ENCODE data around the gene NINJ1. TPM values are rescaled to one million over a fixed set of nuclear protein-coding genes. Genes with fewer than 3 reads are reported as not detected.

The NINJ1 gene
- total RNA-seq, 4 donors from 2014 or later, result 58.8 to 81.6 (median 75.2) TPM

- Histone ChIP-seq H3K27me3 (no peaks in the 10 kb centered on the region), H3K27ac (no peak overlapping the region), H3K4me3 (no peak overlapping the region), H3K4me1 (peaks cover 0 to 11% (median 0%) of the 10 kb centered on the region in 3 donors), H3K36me3 (no peaks in the 10 kb centered on the region), H3K9me3 (no peaks in the 10 kb centered on the region)
- TF ChIP-seq EP300 (IDR thresholded peaks at IDR 0.05) (no peak), POLR2A (IDR thresholded peaks at IDR 0.05) (no peak), POLR2AphosphoS5 (IDR thresholded peaks at IDR 0.05) (no peak)
- TF ChIP-seq, protein P1, sequence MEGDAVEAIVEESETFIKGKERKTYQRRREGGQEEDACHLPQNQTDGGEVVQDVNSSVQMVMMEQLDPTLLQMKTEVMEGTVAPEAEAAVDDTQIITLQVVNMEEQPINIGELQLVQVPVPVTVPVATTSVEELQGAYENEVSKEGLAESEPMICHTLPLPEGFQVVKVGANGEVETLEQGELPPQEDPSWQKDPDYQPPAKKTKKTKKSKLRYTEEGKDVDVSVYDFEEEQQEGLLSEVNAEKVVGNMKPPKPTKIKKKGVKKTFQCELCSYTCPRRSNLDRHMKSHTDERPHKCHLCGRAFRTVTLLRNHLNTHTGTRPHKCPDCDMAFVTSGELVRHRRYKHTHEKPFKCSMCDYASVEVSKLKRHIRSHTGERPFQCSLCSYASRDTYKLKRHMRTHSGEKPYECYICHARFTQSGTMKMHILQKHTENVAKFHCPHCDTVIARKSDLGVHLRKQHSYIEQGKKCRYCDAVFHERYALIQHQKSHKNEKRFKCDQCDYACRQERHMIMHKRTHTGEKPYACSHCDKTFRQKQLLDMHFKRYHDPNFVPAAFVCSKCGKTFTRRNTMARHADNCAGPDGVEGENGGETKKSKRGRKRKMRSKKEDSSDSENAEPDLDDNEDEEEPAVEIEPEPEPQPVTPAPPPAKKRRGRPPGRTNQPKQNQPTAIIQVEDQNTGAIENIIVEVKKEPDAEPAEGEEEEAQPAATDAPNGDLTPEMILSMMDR (IDR thresholded peaks at IDR 0.05), result no peak
- ATAC-seq, result no peak
- WGBS, 2 donors (ENCODE audit: low coverage in 1 of 2), result no CpG with 5 or more reads among the region's 1 CpG
These were observed 35.4 kb upstream of the NINJ1 start for GRCh38 chr9:93169444-93169843.

DNA sequence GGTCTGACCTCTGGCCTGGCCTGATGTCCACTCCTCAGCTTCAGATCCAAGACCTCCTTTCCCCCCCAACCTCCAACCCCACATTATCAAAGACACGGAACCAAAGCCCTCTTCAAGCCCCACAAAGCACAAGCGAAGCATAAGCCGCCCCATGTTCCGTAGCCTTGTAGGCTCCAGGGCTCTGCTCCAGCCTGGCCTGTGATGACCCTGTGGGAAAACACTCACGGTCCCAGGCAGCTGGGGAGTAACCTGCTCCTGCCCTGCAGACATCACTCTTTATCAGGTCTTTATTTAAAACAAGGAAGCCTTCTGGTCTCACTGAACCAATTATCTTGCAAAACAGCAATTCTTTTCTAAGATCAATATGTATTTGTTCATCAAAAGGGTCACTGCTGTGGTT lies 34.5 kb upstream of the NINJ1 start:
- TF ChIP-seq POLR2A (IDR thresholded peaks at IDR 0.05) (no peak), POLR2AphosphoS5 (IDR thresholded peaks at IDR 0.05) (no peak), EP300 (IDR thresholded peaks at IDR 0.05) (no peak)
- TF ChIP-seq, protein P1 (IDR thresholded peaks at IDR 0.05), result no peak
- ATAC-seq, result no peak
- Histone ChIP-seq H3K9me3 (no peaks in the 10 kb centered on the region), H3K27me3 (no peaks in the 10 kb centered on the region), H3K4me1 (peaks cover 0 to 11% (median 0%) of the 10 kb centered on the region in 3 donors), H3K4me3 (no peak overlapping the region), H3K27ac (no peak overlapping the region), H3K36me3 (no peaks in the 10 kb centered on the region)
- 33% methylated on average over 1 of the region's 5 CpGs; no CpG with 5 or more reads in 1 of the 2 donors for WGBS, 2 donors (ENCODE audit: low coverage in 1 of 2)

DNA sequence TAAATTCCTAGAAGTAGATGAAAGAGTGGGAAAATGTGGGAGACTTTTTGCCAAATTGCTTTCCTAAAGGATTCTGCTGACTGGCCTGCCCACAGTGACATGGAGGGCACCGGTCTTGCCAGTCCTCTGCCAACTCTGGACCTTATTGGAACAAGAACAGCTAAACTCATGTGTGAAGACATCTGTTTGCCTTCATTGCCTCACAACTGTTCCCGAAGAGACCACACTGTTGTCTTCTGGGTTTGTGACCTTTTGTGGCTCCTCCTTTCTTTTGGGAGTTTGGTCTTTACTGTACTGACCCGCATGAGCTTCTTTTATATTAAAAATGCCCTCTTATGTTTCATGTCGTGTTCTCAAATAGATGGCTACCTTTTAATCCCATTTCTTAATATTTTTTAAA lies 33.8 kb upstream of the NINJ1 start:
- Histone ChIP-seq H3K27me3 (no peaks in the 10 kb centered on the region), H3K4me1 (peaks cover 0 to 11% (median 0%) of the 10 kb centered on the region in 3 donors), H3K4me3 (no peak overlapping the region), H3K9me3 (no peaks in the 10 kb centered on the region), H3K36me3 (no peaks in the 10 kb centered on the region), H3K27ac (no peak overlapping the region)
- no peak for TF ChIP-seq POLR2A (IDR thresholded peaks at IDR 0.05)
- no peak for TF ChIP-seq EP300 (IDR thresholded peaks at IDR 0.05)
- TF ChIP-seq POLR2AphosphoS5 (IDR thresholded peaks at IDR 0.05), result peak; percentile 25
- TF ChIP-seq, protein P1 (IDR thresholded peaks at IDR 0.05), result no peak
- WGBS, 2 donors (ENCODE audit: low coverage in 1 of 2), result 69 to 100% methylated on average over 1 to 4 of the region's 4 CpGs
- no peak for ATAC-seq

GRCh38 chr9:93167185-93167584 lies 33.1 kb upstream of the NINJ1 start:
- no peak for ATAC-seq
- TF ChIP-seq, protein P1 (IDR thresholded peaks at IDR 0.05), result no peak
- TF ChIP-seq EP300 (IDR thresholded peaks at IDR 0.05) (no peak), POLR2AphosphoS5 (IDR thresholded peaks at IDR 0.05) (no peak), POLR2A (IDR thresholded peaks at IDR 0.05) (no peak)
- 92 to 96% methylated on average over 2 to 6 of the region's 6 CpGs for WGBS, 2 donors (ENCODE audit: low coverage in 1 of 2)

GRCh38 chr9:93166699-93167098 lies 32.6 kb upstream of the NINJ1 start:
- ATAC-seq, result no peak
- Histone ChIP-seq H3K27me3 (no peaks in the 10 kb centered on the region), H3K27ac (no peak overlapping the region), H3K9me3 (no peaks in the 10 kb centered on the region), H3K4me3 (no peak overlapping the region), H3K36me3 (no peaks in the 10 kb centered on the region), H3K4me1 (peaks cover 0 to 21% (median 3%) of the 10 kb centered on the region in 3 donors)
- WGBS, 2 donors (ENCODE audit: low coverage in 1 of 2), result 71% methylated on average over 6 of the region's 7 CpGs; no CpG with 5 or more reads in 1 of the 2 donors
- TF ChIP-seq, protein P1 (IDR thresholded peaks at IDR 0.05), result no peak
- no peak for TF ChIP-seq POLR2A (IDR thresholded peaks at IDR 0.05)
- TF ChIP-seq EP300 (IDR thresholded peaks at IDR 0.05), result no peak
- no peak for TF ChIP-seq POLR2AphosphoS5 (IDR thresholded peaks at IDR 0.05)

More at GRCh38 chr9:93167185-93167584, 33.1 kb upstream of the NINJ1 start:
- Histone ChIP-seq H3K4me1 (peaks cover 0 to 16% (median 0%) of the 10 kb centered on the region in 3 donors), H3K27me3 (no peaks in the 10 kb centered on the region), H3K36me3 (no peaks in the 10 kb centered on the region), H3K27ac (no peak overlapping the region), H3K4me3 (no peak overlapping the region), H3K9me3 (no peaks in the 10 kb centered on the region)
